Fibroblast of lung (primary cell): ENCODE results near the gene UBXN11. TPM values are rescaled to one million over a fixed set of nuclear protein-coding genes. Genes with fewer than 3 reads are reported as not detected.

Experiments
- DNase-seq, 2 donors: peaks; one replicate each; pipeline versions ENCODE4 v3.0.0 to v3.0.0-alpha.2; 2010; ENCODE audit warnings: low read depth in 2 of 2
- H2AFZ ChIP-seq: 2 replicates; pipeline ENCODE4 v1.5.1; 2012; ENCODE audit warnings: low read length, control low read depth, inconsistent platforms
- H3K27ac ChIP-seq: 2 replicates; pipeline ENCODE4 v1.5.1; 2011; ENCODE audit warnings: low read length, control low read depth; ENCODE audit not compliant: insufficient read depth
- H3K27me3 ChIP-seq: 2 replicates; pipeline ENCODE4 v1.5.1; 2011; ENCODE audit warnings: mild to moderate bottlenecking, low read length; ENCODE audit not compliant: control insufficient read depth, insufficient read depth
- H3K36me3 ChIP-seq: 2 replicates; pipeline ENCODE4 v1.5.1; 2011; ENCODE audit warnings: low read length; ENCODE audit not compliant: control insufficient read depth, insufficient read depth
- H3K4me1 ChIP-seq: 2 replicates; pipeline ENCODE4 v1.5.1; 2011; ENCODE audit warnings: low read length; ENCODE audit not compliant: control insufficient read depth, insufficient read depth; ENCODE audit errors: extremely low read depth
- H3K4me2 ChIP-seq: 2 replicates; pipeline ENCODE4 v1.5.1; 2011; ENCODE audit warnings: low read length, control low read depth; ENCODE audit not compliant: insufficient read depth; ENCODE audit errors: extremely low read depth
- H3K4me3 ChIP-seq, 4 experiments: fragments of 200-600 bp in 1 of 4; sonication (generic) in 1 of 4; replicated peaks in 1 of 4; 2 replicates each; pipeline ENCODE4 v1.5.1; 2011 to 2016; ENCODE audit warnings: low read length in 4 of 4, low read depth in 3 of 4, mild to moderate bottlenecking in 3 of 4, control low read depth in 2 of 4, inconsistent platforms in 1 of 4, mixed read lengths in 1 of 4; ENCODE audit not compliant: insufficient read depth in 1 of 4; ENCODE audit errors: control extremely low read depth in 1 of 4
- H3K79me2 ChIP-seq: 2 replicates; pipeline ENCODE4 v1.5.1; 2012; ENCODE audit warnings: mild to moderate bottlenecking, low read length, inconsistent platforms; ENCODE audit not compliant: control insufficient read depth, insufficient read depth
- H3K9ac ChIP-seq: 2 replicates; pipeline ENCODE4 v1.5.1; 2011; ENCODE audit warnings: mild to moderate bottlenecking, low read length, control low read depth; ENCODE audit not compliant: insufficient read depth
- H3K9me3 ChIP-seq: 2 replicates; pipeline ENCODE4 v1.5.1; 2012; ENCODE audit warnings: low read depth, low read length; ENCODE audit not compliant: control insufficient read depth, insufficient read depth
- H4K20me1 ChIP-seq: 2 replicates; pipeline ENCODE4 v1.5.1; 2011; ENCODE audit warnings: low read length; ENCODE audit not compliant: control insufficient read depth, insufficient read depth; ENCODE audit errors: extremely low read depth
- EZH2 ChIP-seq: IDR thresholded peaks from 2 replicates; pipeline ENCODE4 v1.5.1; 2012; ENCODE audit warnings: low read length, control low read depth, mild to moderate bottlenecking; ENCODE audit errors: missing control alignments
- polyA plus RNA-seq, 2 donors: library from polyadenylated mRNA; depleted of rRNA in 1 of 2; stranded (reverse) in 1 of 2; unstranded in 1 of 2; fragments of >200 nt; gene quantifications; 2 replicates each; pipeline ENCODE4 v1.2.1, GENCODE V29; 2011 to 2012; ENCODE audit warnings: missing spikeins in 1 of 2
- total RNA-seq: library from RNA; depleted of rRNA; stranded (reverse); fragments of >200 nt; gene quantifications from 2 replicates; pipeline ENCODE4 v1.2.1, GENCODE V29; 2014
- TF ChIP-seq, protein P1 (sequence below), 2 donors: IDR thresholded peaks in 1 of 2; conservative IDR thresholded peaks in 1 of 2; 1 replicate in 1 of 2; 2 replicates in 1 of 2; pipeline ENCODE4 v1.5.1; 2011 to 2012; ENCODE audit warnings: low read length in 2 of 2, control low read depth in 1 of 2, inconsistent platforms in 1 of 2, low read depth in 1 of 2, mild to moderate bottlenecking in 1 of 2

UBXN11 gene
- total and polyA plus RNA-seq, 2 donors (not counting 1 experiment from before 2014, with no cell fraction given): 3.5 to 7.1 TPM

DNA sequence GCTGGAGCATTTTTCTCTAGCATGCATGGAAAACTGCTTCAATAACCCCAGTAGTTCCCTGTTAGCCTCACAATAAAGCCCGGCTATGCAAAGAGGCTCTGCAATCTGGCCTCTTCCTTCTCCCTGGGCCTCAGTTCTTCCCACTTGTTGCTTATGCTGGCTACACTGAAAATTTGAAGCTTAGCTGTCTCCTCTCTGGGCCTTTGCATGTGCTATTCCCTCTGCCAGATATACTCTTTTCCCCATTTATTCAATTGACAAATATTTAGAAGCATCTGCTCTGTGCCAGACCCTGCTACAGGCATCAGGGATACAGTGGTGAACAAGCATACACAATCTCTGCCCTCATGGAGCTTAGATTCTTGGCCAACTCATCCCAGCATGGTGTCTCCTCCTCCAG is 32.2 kb upstream of the UBXN11 start:
- Histone ChIP-seq H3K9ac (no peak overlapping the region), H3K4me2 (no peak overlapping the region), H3K9me3 (no peaks in the 10 kb centered on the region), H3K27me3 (peaks cover 16% of the 10 kb centered on the region), H3K4me1 (no peaks in the 10 kb centered on the region), H3K79me2 (no peaks in the 10 kb centered on the region), H2AFZ (no peak overlapping the region), H3K4me3 (no peak overlapping the region), H3K27ac (no peak overlapping the region), H4K20me1 (no peaks in the 10 kb centered on the region), H3K36me3 (no peaks in the 10 kb centered on the region)
- no peak for DNase-seq
- TF ChIP-seq EZH2: no peak
- TF ChIP-seq, protein P1, sequence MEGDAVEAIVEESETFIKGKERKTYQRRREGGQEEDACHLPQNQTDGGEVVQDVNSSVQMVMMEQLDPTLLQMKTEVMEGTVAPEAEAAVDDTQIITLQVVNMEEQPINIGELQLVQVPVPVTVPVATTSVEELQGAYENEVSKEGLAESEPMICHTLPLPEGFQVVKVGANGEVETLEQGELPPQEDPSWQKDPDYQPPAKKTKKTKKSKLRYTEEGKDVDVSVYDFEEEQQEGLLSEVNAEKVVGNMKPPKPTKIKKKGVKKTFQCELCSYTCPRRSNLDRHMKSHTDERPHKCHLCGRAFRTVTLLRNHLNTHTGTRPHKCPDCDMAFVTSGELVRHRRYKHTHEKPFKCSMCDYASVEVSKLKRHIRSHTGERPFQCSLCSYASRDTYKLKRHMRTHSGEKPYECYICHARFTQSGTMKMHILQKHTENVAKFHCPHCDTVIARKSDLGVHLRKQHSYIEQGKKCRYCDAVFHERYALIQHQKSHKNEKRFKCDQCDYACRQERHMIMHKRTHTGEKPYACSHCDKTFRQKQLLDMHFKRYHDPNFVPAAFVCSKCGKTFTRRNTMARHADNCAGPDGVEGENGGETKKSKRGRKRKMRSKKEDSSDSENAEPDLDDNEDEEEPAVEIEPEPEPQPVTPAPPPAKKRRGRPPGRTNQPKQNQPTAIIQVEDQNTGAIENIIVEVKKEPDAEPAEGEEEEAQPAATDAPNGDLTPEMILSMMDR (conservative IDR thresholded peaks at IDR 0.05 in 1 of 2, IDR thresholded peaks at IDR 0.05 in 1 of 2; ENCODE audit: low read depth in 1 of 2, low read length in 2 of 2): no peak

DNA sequence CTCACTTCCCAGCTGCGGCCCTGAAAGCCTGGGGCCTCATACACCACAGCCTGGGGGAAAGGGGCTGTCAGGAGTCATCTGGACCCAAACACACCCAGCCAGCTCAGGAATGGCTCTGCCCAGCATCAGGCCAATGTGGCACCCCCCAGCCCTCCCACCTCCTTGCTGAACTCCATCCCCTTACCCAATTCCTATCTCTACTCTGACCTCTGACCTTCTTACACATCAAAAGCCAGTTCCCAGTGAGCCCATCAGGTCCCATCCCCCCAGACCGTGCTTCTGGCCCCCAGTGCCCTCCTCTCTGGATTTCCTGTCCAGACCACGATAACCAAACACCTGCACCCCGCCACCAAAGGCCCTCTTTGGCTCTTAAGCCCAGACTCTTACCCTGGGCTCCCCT is 31.2 kb upstream of the UBXN11 start:
- no peaks in the 10 kb centered on the region for H3K79me2 ChIP-seq
- TF ChIP-seq, protein P1 (conservative IDR thresholded peaks at IDR 0.05 in 1 of 2, IDR thresholded peaks at IDR 0.05 in 1 of 2; ENCODE audit: low read depth in 1 of 2, low read length in 2 of 2): no peak
- no peak for TF ChIP-seq EZH2
- no peaks in the 10 kb centered on the region for H3K36me3 ChIP-seq
- H3K4me2 ChIP-seq: no peak overlapping the region
- DNase-seq: no peak
- peaks cover 12% of the 10 kb centered on the region for H3K27me3 ChIP-seq
- no peak overlapping the region for H3K9ac ChIP-seq
- H3K4me1 ChIP-seq: no peaks in the 10 kb centered on the region
- no peak overlapping the region for H3K27ac ChIP-seq
- H2AFZ ChIP-seq: no peak overlapping the region
- H3K9me3 ChIP-seq: no peaks in the 10 kb centered on the region
- H3K4me3 ChIP-seq: no peak overlapping the region
- H4K20me1 ChIP-seq: no peaks in the 10 kb centered on the region

DNA sequence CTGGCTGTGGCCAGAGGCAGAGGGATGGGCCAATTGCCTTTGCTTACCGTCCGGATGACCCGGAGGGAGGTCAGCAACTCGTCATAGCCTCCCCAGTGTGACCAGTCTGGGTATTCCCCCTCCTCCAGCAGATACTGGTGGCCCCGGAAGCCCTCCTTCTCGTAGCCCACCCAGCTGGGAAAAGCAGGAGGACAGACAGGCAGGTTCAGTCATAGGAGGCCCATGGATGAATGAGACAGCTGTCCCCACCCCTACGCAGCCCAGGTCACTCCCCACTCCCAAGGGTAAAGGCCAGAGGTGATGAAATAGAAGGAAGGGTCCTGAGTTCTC is 30.7 kb upstream of the UBXN11 start:
- no peak for DNase-seq

More for the DNA sequence above, 30.7 kb upstream of the UBXN11 start:
- H3K9me3 ChIP-seq: no peaks in the 10 kb centered on the region
- no peak overlapping the region for H3K4me3 ChIP-seq
- no peaks in the 10 kb centered on the region for H3K36me3 ChIP-seq
- TF ChIP-seq, protein P1 (conservative IDR thresholded peaks at IDR 0.05 in 1 of 2, IDR thresholded peaks at IDR 0.05 in 1 of 2; ENCODE audit: low read depth in 1 of 2, low read length in 2 of 2): no peak
- no peak for TF ChIP-seq EZH2
- H3K27me3 ChIP-seq: peaks cover 12% of the 10 kb centered on the region
- no peaks in the 10 kb centered on the region for H4K20me1 ChIP-seq
- H3K4me2 ChIP-seq: no peak overlapping the region
- H3K9ac ChIP-seq: no peak overlapping the region
- H3K27ac ChIP-seq: no peak overlapping the region
- H3K4me1 ChIP-seq: no peaks in the 10 kb centered on the region
- no peaks in the 10 kb centered on the region for H3K79me2 ChIP-seq
- no peak overlapping the region for H2AFZ ChIP-seq
